GM19395 (cell line): Measurements from ENCODE around the gene CXCL11.
"Not testable (repeated sequence)": the region's sequence is repeated elsewhere in the genome, so short reads cannot be mapped to it uniquely, and the experiment has no call there.

Experiments used
- ATAC-seq: cut with Tn5 transposase; IDR thresholded peaks from one replicate; pipeline ENCODE4 v1.9.1; 2021; ENCODE audit warnings: mild to moderate bottlenecking, moderate library complexity; ENCODE audit not compliant: unreplicated experiment

CXCL11 gene

DNA sequence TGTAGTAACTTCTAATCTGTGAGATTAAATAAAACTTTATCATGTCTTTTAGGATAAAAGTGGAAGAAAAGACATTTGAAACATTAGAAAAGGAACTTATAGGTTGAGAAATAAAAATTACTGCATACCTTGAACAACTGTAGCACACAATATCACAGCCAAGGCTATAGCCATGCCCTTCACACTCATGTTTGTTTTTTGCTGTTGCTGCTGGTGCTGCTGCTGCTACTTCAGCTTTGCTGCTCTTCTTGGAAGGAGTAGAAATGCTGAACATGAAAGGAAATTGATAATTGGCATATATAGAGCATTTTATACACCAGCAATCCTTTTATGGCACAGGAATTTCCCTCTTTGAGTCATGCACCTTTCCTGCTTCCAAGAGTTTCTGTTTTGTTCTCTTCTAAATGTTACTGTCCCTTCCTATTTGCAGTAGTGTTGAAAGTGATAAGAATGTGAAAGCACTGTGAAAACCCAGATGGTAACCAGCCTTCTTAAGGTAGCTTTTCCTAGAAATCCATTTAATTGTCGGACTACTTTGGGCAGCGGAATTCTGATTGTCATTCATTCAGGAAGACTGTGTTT, at the start of gene CXCL11:
TSS of gene CXCL11 (minus strand) at position 272 of the 582 bp plus-strand sequence. CDS start at position 189, 83 bp downstream.
- ATAC-seq, result no peak

DNA sequence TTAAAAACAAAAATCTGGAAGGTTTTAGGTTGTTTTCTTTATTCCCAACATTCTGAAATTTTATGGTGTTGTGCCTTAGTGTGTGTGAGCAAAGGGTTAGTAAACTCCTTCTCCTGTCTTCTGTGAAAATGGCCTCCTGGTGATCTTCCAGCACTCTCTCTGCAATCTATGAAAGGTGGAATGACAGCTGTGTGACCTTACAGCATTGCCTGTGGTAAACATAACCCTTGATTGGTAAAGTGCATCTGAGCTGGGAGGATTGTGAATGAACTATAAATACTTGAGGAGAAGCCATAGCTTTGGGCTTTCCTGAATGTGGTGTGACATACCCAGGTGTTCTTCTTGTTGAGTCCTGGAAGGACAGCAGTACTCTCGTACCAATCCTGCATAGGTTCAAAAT, 48.7 kb upstream of the CXCL11 start:
- no peak for ATAC-seq

DNA sequence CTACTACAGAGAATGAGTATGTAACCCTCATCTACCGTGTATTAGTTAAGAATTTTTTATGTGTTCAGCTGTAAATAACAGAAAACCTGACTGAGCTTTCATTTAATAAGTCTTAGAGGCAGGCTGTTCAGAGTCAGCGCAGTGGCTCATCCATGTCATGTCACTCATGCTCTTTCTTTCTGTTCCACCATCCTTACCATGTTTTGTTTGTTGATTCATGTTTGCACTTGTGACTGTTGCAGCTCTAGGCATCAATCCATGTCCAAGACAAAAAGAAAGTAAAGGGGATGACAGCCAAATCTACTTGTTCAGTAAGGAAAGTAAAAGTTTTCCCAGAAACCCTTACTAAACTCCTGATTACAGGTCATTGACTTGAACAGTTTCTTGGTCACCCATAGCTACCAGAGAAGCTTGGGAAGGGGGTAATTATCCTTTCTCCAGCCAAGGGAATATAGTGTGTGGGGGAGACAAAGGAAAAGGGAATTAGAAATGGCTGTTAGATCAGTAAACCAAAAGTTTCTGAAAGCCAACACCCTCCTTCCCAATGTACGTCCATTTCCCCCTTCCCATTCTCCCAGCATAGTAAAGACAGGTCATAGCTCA, 47.6 kb upstream of the CXCL11 start:
- no peak for ATAC-seq

DNA sequence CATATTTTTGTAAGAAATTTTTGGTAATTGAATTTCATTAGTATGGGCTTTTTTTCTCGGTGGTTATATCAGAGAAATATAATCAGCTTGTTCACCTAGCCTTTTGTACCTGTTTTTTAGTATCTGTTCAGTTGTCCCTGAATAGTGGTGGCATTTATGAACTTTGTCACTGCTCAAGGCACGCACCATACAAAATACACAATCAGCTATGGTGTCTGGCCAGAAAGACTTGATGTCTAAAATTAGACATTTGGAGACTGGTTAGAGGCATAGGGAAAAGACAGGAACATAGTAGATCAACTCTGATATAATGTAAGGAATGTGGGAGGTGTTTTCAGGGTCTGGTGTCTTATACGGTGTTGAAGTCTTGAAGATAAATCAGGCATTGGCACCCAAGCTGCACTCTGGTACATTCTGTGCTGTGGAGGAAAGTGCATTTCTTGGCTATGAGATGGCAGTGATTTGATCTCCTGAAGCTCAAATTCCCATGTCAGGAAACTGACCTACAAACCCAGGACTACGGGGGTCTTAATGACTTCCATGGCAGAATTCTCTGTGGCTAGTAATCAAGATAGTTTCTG, 42.3 kb upstream of the CXCL11 start:
- ATAC-seq, result no peak

DNA sequence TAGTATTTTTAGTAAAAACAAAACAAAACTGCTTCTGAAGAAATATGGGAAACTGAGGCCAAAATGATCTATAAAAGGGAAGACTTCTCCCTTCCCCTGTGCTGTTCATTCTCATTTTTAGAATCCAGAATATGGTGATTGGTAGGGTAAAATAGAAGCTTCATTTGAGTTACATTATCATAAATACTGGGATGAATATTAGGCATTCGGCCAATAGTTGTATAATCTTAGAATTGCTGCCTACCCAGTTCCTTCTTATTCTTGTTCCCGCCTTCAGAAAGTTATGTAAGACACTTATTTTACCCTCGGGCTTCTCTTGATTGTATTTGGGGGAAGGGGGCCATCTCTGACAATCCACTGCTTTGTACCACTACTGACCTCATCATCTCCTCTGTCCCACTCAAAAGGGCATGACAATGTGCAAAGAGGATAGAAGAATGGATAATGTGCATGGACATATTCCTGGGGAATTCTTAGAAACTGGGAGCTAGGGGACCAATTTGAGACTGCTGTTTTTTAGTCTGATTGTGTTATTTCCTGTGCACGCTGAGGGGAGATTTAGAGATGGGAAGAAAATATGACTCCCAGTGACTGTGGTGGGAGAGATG, 39.2 kb upstream of the CXCL11 start:
- ATAC-seq, result no peak

DNA sequence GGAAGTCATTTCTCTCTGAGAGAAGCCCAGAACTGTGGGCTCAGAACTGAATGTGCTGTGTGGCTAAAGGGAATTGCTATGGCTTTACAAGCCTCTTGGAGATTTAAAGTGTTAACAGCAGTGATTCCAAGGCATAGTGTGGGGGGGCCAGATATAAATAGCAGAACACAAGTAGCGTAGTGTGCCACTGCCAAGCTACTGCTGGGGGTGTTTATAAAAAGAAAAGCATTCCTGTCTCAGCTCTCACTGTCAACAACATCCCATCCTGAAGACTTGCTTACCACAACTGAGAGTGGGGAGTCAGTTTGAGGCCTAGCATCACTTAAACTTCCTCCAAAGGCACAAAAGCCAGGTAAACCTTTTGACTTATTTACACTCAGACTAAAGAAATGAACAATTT, 38.6 kb upstream of the CXCL11 start, which contains the start of gene ART3:
TSS of gene ART3 (plus strand) at position 242 of the 400 bp plus-strand sequence. CDS start 1,181 bp downstream, outside the sequence.
- ATAC-seq, result no peak

DNA sequence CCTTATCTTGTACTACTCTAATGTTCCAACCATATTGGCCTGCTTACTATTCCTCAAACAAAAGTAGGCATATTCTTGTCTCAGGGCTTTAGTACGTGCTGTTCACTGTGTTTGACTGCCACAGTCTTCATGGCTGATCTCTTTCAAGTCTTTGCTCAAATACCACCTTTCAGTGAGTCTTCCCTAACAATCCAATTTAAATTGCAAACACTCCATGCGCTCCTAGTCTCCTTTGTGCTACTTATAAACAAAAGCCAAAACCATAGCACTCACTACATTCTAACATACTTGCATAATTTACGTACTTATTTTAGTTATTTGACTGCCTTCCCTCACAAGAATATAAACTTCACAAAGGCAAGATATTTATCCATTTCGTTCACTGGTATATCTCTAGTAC, 36.9 kb upstream of the CXCL11 start:
- no peak for ATAC-seq

DNA sequence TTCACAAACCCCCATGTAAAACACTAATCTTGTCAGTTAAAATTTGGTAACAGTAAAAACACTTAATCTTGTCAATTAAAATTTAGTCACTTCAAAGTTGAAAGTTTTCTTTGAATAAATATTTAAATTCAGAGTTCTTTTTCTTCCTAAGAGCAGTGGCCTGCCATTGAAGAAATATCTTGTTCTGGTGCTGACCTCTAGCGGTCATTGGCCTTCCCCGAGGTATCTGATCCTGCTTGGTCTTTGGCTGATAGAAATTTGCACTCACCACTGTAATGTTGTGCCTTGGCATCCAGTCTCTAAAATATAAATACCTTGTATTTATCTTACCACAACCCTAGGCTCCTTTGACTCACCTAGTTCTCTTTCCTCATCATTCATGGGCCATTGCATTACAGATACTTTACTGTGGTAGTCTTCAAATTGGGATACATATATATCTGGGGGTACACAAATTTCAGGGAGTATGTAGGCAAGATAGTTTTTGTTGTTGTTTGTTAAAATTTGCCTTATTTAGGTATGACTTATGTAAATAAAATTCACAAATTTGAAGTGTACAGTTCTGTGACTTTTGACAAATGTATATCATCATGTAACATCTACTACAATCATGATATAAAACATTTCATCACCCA, 31.9 kb upstream of the CXCL11 start:
- ATAC-seq, result peak; percentile 88

DNA sequence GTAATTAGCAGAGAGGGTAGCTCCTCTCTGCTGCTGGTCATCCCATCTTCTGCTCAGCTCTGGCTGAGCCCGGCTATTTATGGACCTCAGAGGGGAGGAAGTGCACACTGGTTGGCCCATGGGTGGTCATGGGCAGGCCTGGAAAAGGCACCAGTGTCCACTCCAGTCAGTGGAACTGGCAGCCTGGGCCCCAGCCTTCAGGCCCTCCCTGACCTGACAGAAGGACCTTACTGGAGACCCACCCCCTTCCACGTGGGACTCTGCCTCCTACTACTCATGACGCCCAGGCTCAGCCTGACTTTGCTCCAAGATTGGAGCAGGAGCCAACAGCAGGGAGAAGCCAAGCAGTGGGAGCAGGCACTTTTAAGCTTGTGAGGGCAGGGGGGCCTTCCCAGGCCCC, 30.7 kb upstream of the CXCL11 start:
- no peak for ATAC-seq

DNA sequence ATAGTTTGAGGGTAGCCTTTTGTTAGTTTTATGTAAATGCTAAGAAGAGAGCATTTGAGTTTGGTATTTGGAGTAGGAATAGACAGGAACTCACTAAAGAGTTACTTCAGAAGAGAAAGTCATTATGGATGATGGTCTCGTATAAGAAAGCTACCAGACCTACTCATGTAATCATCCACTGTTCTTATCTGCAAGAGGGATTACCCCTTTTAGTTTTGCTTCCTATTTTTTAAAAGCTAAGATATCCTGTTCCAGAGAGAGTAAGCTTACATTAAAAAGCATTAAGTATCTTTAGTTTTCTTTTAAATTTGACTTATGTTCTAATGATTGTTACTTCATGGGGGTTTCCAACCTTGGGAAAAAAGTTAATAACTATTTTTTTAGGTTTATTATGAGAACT, 26.1 kb upstream of the CXCL11 start:
- peak; percentile 66 for ATAC-seq

DNA sequence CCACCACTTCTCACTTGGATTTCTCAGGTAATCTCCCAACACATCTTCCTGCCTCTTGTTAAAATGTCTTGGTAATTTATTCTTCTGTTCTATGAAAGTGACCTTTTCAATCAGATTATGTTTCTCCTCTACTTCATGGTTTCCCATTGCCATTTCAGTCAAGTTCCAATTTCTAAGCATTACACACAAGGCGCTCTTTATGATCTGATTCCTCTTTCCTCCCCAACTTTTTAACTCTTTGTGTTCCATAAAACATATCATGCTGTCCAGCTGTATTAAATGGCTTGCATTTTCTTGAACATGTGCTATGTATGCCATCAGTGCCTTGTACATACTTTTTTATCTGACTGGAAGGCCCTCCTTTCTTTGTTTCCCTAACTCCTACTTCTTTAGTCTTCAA, 25.6 kb upstream of the CXCL11 start:
- no peak for ATAC-seq

DNA sequence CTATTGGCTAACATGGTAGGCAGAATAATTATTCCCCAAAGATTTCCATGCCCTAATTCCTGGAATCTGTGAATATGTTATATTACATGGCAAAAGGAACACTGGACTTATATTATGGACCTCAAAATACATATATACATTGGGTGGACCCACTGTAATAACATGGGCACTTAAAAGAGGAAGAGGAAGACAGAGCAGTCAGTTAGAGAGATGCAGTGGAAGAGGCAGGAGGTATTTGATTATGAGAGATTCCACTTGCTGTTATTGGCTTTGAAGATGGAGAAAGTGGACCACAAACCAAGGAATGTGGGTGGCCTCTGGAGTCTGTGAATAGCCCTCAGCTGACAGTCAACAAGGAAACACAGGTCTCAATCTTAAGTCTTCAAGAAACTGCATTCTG, 24.6 kb upstream of the CXCL11 start:
- ATAC-seq, result no peak

DNA sequence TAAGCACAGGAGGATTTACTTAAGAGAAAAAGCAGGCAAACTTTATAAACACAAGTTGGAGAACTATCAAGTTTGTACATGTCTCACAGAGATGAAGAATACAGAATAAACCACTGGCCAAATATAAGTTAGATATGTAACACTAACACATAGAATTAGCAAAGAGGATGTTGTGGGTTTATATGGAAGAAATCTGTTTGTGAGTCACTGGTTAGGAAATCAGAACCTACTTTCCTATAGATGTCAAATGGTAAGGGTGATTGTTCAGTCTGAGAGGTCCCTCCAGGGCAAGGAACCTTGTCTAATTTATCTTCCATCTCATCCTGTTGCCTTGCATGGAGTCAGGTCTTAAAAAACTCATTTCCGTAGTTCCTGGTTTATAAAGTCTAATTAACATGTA, 23.9 kb upstream of the CXCL11 start:
- no peak for ATAC-seq

DNA sequence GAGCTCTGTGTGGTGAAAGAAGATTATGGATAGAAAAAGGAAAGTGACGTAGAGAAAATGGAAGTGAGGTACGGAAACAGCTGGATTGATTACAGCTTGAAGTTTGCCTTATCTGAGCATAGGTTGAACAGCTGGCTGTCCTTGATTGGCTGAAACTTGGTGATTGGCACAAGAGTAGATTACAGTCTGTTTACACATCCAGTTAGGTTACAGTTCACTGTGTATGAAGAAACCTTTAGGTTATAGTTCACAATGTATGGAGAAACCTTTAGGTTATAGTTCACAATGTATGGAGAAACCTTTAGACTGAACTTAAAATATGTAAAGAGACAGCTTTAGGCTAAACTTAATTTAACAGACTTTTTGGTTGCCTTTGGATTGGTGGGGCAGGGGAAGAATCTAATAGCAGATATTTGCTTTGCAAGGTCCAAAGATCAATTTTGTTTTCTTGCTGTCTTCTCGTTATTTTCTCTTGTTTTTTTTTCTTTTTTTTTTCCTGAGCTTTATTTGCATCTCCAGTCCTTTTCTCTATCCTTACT, 23.1 kb upstream of the CXCL11 start:
- ATAC-seq, result no peak

DNA sequence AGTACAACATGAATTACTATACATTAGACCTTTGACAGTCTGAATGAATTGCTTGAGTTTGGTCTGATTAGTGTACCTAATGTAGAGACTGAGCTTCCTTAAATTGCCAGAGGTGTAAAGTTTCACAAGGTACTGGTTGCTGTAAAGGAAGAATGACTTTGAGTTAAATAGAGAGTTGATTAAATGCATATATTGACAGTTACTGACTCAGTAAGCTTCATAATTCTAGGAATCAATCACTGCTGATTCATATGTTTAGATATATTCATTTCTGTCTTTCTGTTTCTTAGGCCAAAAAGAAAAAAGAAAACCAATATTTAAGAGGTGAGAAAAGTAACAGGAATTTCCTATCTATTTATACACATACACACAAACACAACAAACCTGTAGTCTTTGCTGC, 22.4 kb upstream of the CXCL11 start:
- peak; percentile 46 for ATAC-seq

DNA sequence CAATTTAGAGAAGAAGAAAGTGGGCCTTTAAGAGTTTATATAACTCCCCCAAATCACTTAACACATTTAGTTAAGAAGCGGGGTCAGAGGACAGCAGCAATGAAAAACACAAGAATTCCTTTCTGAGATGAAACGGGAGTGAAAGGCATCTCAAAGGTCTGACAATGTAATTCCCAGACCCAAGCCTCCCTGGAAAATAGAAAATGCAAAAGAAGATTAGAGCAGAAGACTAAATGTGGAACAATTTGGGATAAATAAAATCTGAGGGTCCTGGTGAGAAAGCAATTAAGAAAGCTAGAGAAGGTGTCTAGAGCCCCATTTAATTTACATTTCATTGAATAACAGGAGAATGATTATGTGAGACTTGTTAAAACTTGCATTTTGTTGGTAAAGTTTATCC, 19.6 kb upstream of the CXCL11 start:
- no peak for ATAC-seq

DNA sequence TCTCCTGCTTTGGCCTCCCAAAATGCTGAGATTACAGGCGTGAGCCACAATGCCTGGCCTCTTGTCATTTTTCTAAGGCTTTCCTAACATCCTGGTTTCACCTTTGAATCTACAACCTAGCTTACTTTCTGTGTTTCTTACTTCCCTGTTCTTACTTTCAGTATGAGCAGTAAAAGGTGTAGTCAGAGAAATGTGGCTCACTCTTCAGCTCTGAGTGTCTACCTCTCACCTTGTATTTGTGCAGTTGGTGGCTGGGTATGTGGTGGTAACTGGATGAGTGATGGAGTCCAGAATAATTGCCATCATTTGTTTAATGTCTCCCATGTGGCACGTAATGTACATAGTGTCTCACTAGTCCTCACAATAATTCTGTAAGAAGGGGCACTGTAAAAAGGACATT, 19.1 kb upstream of the CXCL11 start:
- peak; percentile 97 for ATAC-seq

DNA sequence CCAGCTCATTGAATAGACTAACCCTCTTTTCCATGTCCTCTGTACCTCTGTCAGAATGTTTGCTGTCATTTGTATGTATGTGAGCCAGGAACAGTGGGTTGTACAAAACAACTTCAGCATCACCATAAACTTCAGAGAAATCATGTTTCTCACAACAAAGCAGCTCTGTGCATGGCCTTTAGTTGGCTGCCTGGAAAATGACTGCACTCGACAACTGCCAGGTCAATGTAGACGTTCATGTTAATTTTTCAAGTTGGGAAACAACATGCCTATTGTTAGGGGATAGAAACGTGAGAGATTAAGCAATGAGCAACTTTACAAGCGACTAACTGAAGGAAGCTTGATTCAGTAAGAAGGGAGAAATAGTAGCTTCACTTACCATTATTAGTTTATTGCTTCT, 17.9 kb upstream of the CXCL11 start:
- ATAC-seq, result no peak

DNA sequence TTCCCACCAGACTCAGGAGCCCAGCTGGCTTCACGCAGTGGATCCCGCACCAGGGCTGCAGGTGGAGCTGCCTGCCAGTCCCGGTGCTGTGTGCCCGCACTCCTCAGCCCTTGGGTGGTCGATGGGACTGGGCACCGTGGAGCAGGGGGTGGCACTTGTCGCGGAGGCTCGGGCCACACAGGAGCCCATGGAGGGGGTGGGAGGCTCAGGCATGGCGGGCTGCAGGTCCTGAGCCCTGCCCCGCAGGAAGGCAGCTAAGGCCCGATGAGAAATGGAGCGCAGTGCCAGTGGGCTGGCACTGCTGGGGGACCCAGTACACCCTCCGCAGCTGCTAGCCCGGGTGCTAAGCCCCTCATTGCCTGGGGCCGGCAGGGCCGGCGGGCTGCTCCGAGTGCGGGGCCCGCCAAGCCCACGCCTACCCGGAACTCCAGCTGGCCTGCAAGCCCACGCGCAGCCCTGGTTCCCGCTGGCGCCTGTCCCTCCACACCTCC, 14.7 kb upstream of the CXCL11 start:
- not testable (repeated sequence) for ATAC-seq

DNA sequence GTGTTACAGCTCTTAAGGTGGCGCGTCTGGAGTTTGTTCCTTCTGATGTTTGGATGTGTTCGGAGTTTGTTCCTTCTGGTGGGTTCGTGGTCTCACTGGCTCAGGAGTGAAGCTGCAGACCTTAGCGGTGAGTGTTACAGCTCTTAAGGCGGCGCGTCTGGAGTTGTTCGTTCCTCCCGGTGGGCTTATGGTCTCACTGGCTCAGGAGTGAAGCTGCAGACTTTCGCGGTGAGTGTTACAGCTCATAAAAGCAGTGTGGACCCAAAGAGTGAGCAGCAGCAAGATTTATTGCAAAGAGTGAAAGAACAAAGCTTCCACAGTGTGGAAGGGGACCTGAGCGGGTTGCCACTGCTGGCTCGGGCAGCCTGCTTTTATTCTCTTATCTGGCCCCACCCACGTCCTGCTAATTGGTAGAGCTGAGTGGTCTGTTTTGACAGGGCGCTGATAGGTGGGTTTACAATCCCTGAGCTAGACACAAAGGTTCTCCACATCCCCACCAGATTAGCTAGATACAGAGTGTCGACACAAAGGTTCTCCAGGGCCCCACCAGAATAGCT, 14.1 kb upstream of the CXCL11 start:
- not testable (repeated sequence) for ATAC-seq

DNA sequence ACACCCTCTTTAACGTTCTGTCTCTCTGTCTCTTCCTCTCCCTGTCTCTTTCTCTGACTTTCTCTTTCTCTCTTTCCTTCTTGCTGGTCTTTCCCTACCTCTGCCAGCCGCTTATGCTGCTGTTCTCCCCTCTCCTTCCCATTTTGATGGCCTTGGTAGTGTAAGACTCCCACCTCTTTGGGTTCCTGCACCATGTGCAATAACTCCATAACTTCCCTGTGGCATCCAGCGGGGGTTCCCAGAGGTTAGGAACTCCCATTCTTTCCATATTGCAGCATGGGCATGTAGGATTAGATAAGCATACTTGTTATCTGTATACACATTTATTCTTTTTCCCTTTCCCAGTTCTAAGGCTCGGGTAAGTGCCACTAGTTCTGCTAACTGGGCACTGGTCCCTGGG, 8.8 kb upstream of the CXCL11 start:
- ATAC-seq, result not testable (repeated sequence)
